Chondrocyte (in vitro differentiated cells): ENCODE measurements around the gene ARHGAP42. TPM values are rescaled to one million over a fixed set of nuclear protein-coding genes. Genes with fewer than 3 reads are reported as not detected.

Experiments used
- DNase-seq: peaks from one replicate; pipeline ENCODE4 v3.0.0; 2021; ENCODE audit warnings: mixed read lengths, low spot score
- H3K27ac Mint-ChIP-seq: one replicate; pipeline ENCODE4 v1.8.0; 2021; ENCODE audit warnings: mild to moderate bottlenecking, moderate library complexity, mixed read lengths; ENCODE audit not compliant: unreplicated experiment
- H3K27me3 Mint-ChIP-seq: 2 replicates; pipeline ENCODE4 v1.8.0; 2021; ENCODE audit warnings: low read depth, mixed read lengths
- H3K36me3 Mint-ChIP-seq: 2 replicates; pipeline ENCODE4 v1.8.0; 2021; ENCODE audit warnings: low read depth, mixed read lengths
- H3K4me1 Mint-ChIP-seq: 2 replicates; pipeline ENCODE4 v1.8.0; 2021; ENCODE audit warnings: low read depth, mild to moderate bottlenecking, mixed read lengths
- H3K4me3 Mint-ChIP-seq: one replicate; pipeline ENCODE4 v1.8.0; 2021; ENCODE audit warnings: mild to moderate bottlenecking, moderate library complexity, mixed read lengths; ENCODE audit not compliant: unreplicated experiment
- H3K9me3 Mint-ChIP-seq: 2 replicates; pipeline ENCODE4 v1.8.0; 2021; ENCODE audit warnings: low read depth, mixed read lengths
- total RNA-seq: library from RNA; stranded (reverse); gene quantifications from 3 replicates; pipeline ENCODE4 v1.2.1, GENCODE V29; 2021
- TF ChIP-seq, protein P1 (sequence below): fragments of 200-600 bp; sonication (generic); IDR thresholded peaks from 2 replicates; pipeline ENCODE4 v1.5.0; 2021; ENCODE audit warnings: antibody characterized with exemption, mild to moderate bottlenecking, moderate library complexity

ARHGAP42 gene
- total RNA-seq, 1 donor from 2014 or later, result 16.1 TPM

- TF ChIP-seq, protein P1, sequence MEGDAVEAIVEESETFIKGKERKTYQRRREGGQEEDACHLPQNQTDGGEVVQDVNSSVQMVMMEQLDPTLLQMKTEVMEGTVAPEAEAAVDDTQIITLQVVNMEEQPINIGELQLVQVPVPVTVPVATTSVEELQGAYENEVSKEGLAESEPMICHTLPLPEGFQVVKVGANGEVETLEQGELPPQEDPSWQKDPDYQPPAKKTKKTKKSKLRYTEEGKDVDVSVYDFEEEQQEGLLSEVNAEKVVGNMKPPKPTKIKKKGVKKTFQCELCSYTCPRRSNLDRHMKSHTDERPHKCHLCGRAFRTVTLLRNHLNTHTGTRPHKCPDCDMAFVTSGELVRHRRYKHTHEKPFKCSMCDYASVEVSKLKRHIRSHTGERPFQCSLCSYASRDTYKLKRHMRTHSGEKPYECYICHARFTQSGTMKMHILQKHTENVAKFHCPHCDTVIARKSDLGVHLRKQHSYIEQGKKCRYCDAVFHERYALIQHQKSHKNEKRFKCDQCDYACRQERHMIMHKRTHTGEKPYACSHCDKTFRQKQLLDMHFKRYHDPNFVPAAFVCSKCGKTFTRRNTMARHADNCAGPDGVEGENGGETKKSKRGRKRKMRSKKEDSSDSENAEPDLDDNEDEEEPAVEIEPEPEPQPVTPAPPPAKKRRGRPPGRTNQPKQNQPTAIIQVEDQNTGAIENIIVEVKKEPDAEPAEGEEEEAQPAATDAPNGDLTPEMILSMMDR, result no peak
- H3K27ac Mint-ChIP-seq, result no peak overlapping the region
- no peak for DNase-seq
- no peaks in the 10 kb centered on the region for H3K9me3 Mint-ChIP-seq
- peaks cover 8% of the 10 kb centered on the region for H3K36me3 Mint-ChIP-seq
- H3K27me3 Mint-ChIP-seq, result no peaks in the 10 kb centered on the region
- no peak overlapping the region for H3K4me3 Mint-ChIP-seq
- no peaks in the 10 kb centered on the region for H3K4me1 Mint-ChIP-seq
Measured at GRCh38 chr11:100984668-100985067, 297.6 kb downstream of the ARHGAP42 start.

DNA sequence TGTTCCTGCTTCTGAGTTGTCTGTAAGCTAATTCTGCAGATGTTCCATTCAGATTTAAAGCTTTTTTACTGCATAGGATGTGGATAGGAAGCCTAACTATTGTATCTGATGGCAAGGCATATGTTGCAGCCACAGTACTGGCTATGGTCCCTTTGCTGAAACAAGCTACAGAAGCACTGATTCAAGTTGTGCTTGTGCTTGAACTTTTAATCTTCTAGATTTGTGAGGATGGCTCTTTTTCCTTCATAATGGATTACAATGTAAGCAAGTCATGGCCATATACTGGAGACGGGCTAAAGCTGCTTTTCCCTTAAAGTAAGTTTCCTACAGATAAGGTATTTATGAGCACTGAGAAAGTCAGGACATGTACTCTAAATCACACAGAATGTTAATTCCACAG, 303.8 kb downstream of the ARHGAP42 start:
- DNase-seq, result no peak
- Mint-ChIP-seq H3K27me3 (no peaks in the 10 kb centered on the region), H3K36me3 (peaks cover 2% of the 10 kb centered on the region), H3K4me1 (no peaks in the 10 kb centered on the region), H3K9me3 (no peaks in the 10 kb centered on the region), H3K4me3 (no peak overlapping the region), H3K27ac (no peak overlapping the region)
- TF ChIP-seq, protein P1, result no peak

- TF ChIP-seq, protein P1, result no peak
- DNase-seq, result no peak
Measured at GRCh38 chr11:100991541-100991940, 304.5 kb downstream of the ARHGAP42 start.

GRCh38 chr11:100994966-100995365, 307.9 kb downstream of the ARHGAP42 start:
- Mint-ChIP-seq H3K36me3 (no peaks in the 10 kb centered on the region), H3K27me3 (no peaks in the 10 kb centered on the region), H3K4me3 (no peak overlapping the region), H3K4me1 (no peaks in the 10 kb centered on the region), H3K9me3 (no peaks in the 10 kb centered on the region), H3K27ac (no peak overlapping the region)
- DNase-seq, result no peak
- TF ChIP-seq, protein P1, result no peak

More at GRCh38 chr11:100991541-100991940, 304.5 kb downstream of the ARHGAP42 start:
- H3K27ac Mint-ChIP-seq, result no peak overlapping the region
- no peaks in the 10 kb centered on the region for H3K27me3 Mint-ChIP-seq
- no peaks in the 10 kb centered on the region for H3K4me1 Mint-ChIP-seq
- H3K9me3 Mint-ChIP-seq, result no peaks in the 10 kb centered on the region
- H3K36me3 Mint-ChIP-seq, result no peaks in the 10 kb centered on the region
- no peak overlapping the region for H3K4me3 Mint-ChIP-seq

- Mint-ChIP-seq H3K9me3 (no peaks in the 10 kb centered on the region), H3K27me3 (peaks cover 3% of the 10 kb centered on the region), H3K27ac (no peak overlapping the region), H3K36me3 (no peaks in the 10 kb centered on the region), H3K4me1 (no peaks in the 10 kb centered on the region), H3K4me3 (no peak overlapping the region)
- TF ChIP-seq, protein P1, result no peak
- DNase-seq, result no peak
Measured at GRCh38 chr11:100999756-101000155, 312.7 kb downstream of the ARHGAP42 start.
